Peyer's patch (tissue), 4 donors: ENCODE results near the gene MDM2. TPM values are rescaled to one million over a fixed set of nuclear protein-coding genes. Genes with fewer than 3 reads are reported as not detected.

Experiments
- DNase-seq, 3 donors: peaks; one replicate each; pipeline ENCODE4 v3.0.0-alpha.2; 2017 to 2019
- H3K27ac ChIP-seq, 4 donors: fragments of 200-600 bp; sonication (generic); one replicate each; pipeline ENCODE4 v1.5.1; 2016 to 2019
- H3K27me3 ChIP-seq, 2 donors: fragments of 200-600 bp; sonication (generic); one replicate each; pipeline ENCODE4 v1.5.1; 2019
- H3K36me3 ChIP-seq, 3 donors: fragments of 200-600 bp; sonication (generic); one replicate each; pipeline ENCODE4 v1.5.1; 2016 to 2019
- H3K4me1 ChIP-seq, 4 donors: fragments of 200-600 bp; sonication (generic); one replicate each; pipeline ENCODE4 v1.5.1; 2016 to 2019
- H3K4me3 ChIP-seq, 4 donors: fragments of 200-600 bp; sonication (generic); 1 replicate in 3 of 4; 2 replicates in 1 of 4; pipeline ENCODE4 v1.5.1; 2016 to 2019; ENCODE audit warnings: mild to moderate bottlenecking in 1 of 4
- H3K9me3 ChIP-seq, 4 donors: fragments of 200-600 bp; sonication (generic); one replicate each; pipeline ENCODE4 v1.5.1; 2016 to 2019; ENCODE audit warnings: mild to moderate bottlenecking in 1 of 4
- CTCF ChIP-seq, 6 experiments: fragments of 450-650 bp in 4 of 6; fragments of 200-600 bp in 2 of 6; sonication (generic) in 1 of 6; IDR thresholded peaks; one replicate each; pipeline ENCODE4 v1.5.1; 2017 to 2019; ENCODE audit warnings: antibody characterized with exemption in 6 of 6, mild to moderate bottlenecking in 3 of 6, moderate library complexity in 1 of 6
- POLR2A ChIP-seq, 2 donors: fragments of 450-650 bp; IDR thresholded peaks; one replicate each; pipeline ENCODE4 v1.5.1; 2017; ENCODE audit warnings: antibody characterized with exemption in 2 of 2, mild to moderate bottlenecking in 2 of 2, moderate library complexity in 2 of 2
- total RNA-seq, 4 donors: library from RNA; depleted of rRNA; stranded (reverse); fragments of >200 nt; gene quantifications; one replicate each; pipeline ENCODE4 v1.1.0, GENCODE V29; 2016

MDM2 gene
- total RNA-seq, 4 donors from 2014 or later: 64.7 to 126 (median 95.3) TPM

GRCh38 chr12:68779280-68779679 lies 28.7 kb upstream of the MDM2 start:
- Histone ChIP-seq H3K27me3 (no peaks in the 10 kb centered on the region), H3K36me3 (no peaks in the 10 kb centered on the region), H3K4me3 (no peak overlapping the region), H3K4me1 (no peaks in the 10 kb centered on the region), H3K27ac (no peak overlapping the region), H3K9me3 (no peaks in the 10 kb centered on the region)
- TF ChIP-seq CTCF (IDR thresholded peaks at IDR 0.05): no peak
- TF ChIP-seq POLR2A (IDR thresholded peaks at IDR 0.05): no peak
- no peak for DNase-seq

GRCh38 chr12:68780731-68781130 lies 27.2 kb upstream of the MDM2 start:
- Histone ChIP-seq H3K4me1 (no peaks in the 10 kb centered on the region), H3K9me3 (no peaks in the 10 kb centered on the region), H3K36me3 (no peaks in the 10 kb centered on the region), H3K27me3 (no peaks in the 10 kb centered on the region), H3K27ac (no peak overlapping the region), H3K4me3 (no peak overlapping the region)
- TF ChIP-seq CTCF (IDR thresholded peaks at IDR 0.05) (no peak), POLR2A (IDR thresholded peaks at IDR 0.05) (no peak)
- no peak for DNase-seq

GRCh38 chr12:68781728-68782127 lies 26.2 kb upstream of the MDM2 start:
- H3K27ac ChIP-seq: no peak overlapping the region
- DNase-seq: no peak
- TF ChIP-seq POLR2A (IDR thresholded peaks at IDR 0.05) (no peak), CTCF (IDR thresholded peaks at IDR 0.05) (no peak)
- no peaks in the 10 kb centered on the region for H3K9me3 ChIP-seq
- no peaks in the 10 kb centered on the region for H3K4me1 ChIP-seq
- no peaks in the 10 kb centered on the region for H3K36me3 ChIP-seq
- H3K4me3 ChIP-seq: no peak overlapping the region
- H3K27me3 ChIP-seq: no peaks in the 10 kb centered on the region

GRCh38 chr12:68784015-68784414 lies 24.0 kb upstream of the MDM2 start:
- no peak for DNase-seq
- TF ChIP-seq POLR2A (IDR thresholded peaks at IDR 0.05) (no peak), CTCF (IDR thresholded peaks at IDR 0.05) (no peak)
- peaks cover 0 to 12% (median 0%) of the 10 kb centered on the region in 4 donors for H3K4me1 ChIP-seq
- no peaks in the 10 kb centered on the region for H3K27me3 ChIP-seq
- H3K36me3 ChIP-seq: no peaks in the 10 kb centered on the region
- no peaks in the 10 kb centered on the region for H3K9me3 ChIP-seq
- H3K27ac ChIP-seq: peak overlapping the region in 1 of 4 donors; percentile 9
- H3K4me3 ChIP-seq: no peak overlapping the region

- H3K27ac ChIP-seq: no peak overlapping the region
- H3K4me3 ChIP-seq: no peak overlapping the region
- DNase-seq: no peak
- no peaks in the 10 kb centered on the region for H3K36me3 ChIP-seq
- peaks cover 0 to 12% (median 0%) of the 10 kb centered on the region in 4 donors for H3K4me1 ChIP-seq
- H3K9me3 ChIP-seq: no peaks in the 10 kb centered on the region
- no peak for TF ChIP-seq CTCF (IDR thresholded peaks at IDR 0.05)
- no peak for TF ChIP-seq POLR2A (IDR thresholded peaks at IDR 0.05)
- H3K27me3 ChIP-seq: no peaks in the 10 kb centered on the region
Observed at GRCh38 chr12:68785358-68785757, 22.6 kb upstream of the MDM2 start.

- Histone ChIP-seq H3K9me3 (no peaks in the 10 kb centered on the region), H3K27ac (no peak overlapping the region), H3K4me1 (peaks cover 0 to 12% (median 0%) of the 10 kb centered on the region in 4 donors), H3K36me3 (no peaks in the 10 kb centered on the region), H3K27me3 (no peaks in the 10 kb centered on the region), H3K4me3 (no peak overlapping the region)
- TF ChIP-seq CTCF (IDR thresholded peaks at IDR 0.05) (no peak), POLR2A (IDR thresholded peaks at IDR 0.05) (no peak)
- DNase-seq: no peak
Observed at GRCh38 chr12:68785823-68786222, 22.2 kb upstream of the MDM2 start.
